HG03097 (cell line): ENCODE results near the gene MTIF3.
"Not testable (repeated sequence)": the region's sequence is repeated elsewhere in the genome, so short reads cannot be mapped to it uniquely, and the experiment has no call there.

Source experiments
- ATAC-seq: cut with Tn5 transposase; IDR thresholded peaks from one replicate; pipeline ENCODE4 v1.9.1; 2021; ENCODE audit not compliant: unreplicated experiment, low FRiP score

MTIF3 gene

GRCh38 chr13:27421101-27421871, 29.1 kb downstream of the MTIF3 start:
- ATAC-seq, result no peak

GRCh38 chr13:27419328-27419727, 31.0 kb downstream of the MTIF3 start:
- no peak for ATAC-seq

- ATAC-seq, result no peak
Measured at GRCh38 chr13:27415116-27415515, 35.2 kb downstream of the MTIF3 start.

- no peak for ATAC-seq
Measured at GRCh38 chr13:27411341-27411740, 39.0 kb downstream of the MTIF3 start.

GRCh38 chr13:27409013-27409412, 41.4 kb downstream of the MTIF3 start:
- ATAC-seq, result no peak

- ATAC-seq, result no peak
Measured at GRCh38 chr13:27408074-27408473, 42.3 kb downstream of the MTIF3 start.

- ATAC-seq, result no peak
Measured at GRCh38 chr13:27406178-27406939, 44.0 kb downstream of the MTIF3 start.

GRCh38 chr13:27405546-27406134, 44.7 kb downstream of the MTIF3 start:
- ATAC-seq, result no peak

GRCh38 chr13:27404680-27405079, 45.7 kb downstream of the MTIF3 start:
- no peak for ATAC-seq

- ATAC-seq, result no peak
Measured at GRCh38 chr13:27403727-27404385, 46.5 kb downstream of the MTIF3 start.

GRCh38 chr13:27403203-27403678, 47.1 kb downstream of the MTIF3 start:
- no peak for ATAC-seq

GRCh38 chr13:27401210-27401609, 49.2 kb downstream of the MTIF3 start:
- ATAC-seq, result no peak

- ATAC-seq, result not testable (repeated sequence)
Measured at GRCh38 chr13:27400405-27400804, 50.0 kb downstream of the MTIF3 start.

GRCh38 chr13:27398360-27398759, 52.0 kb downstream of the MTIF3 start:
- no peak for ATAC-seq

GRCh38 chr13:27396252-27396846, 54.0 kb downstream of the MTIF3 start:
- ATAC-seq, result no peak

GRCh38 chr13:27395007-27395510, 55.3 kb downstream of the MTIF3 start:
- no peak for ATAC-seq

GRCh38 chr13:27393101-27393500, 57.3 kb downstream of the MTIF3 start:
- no peak for ATAC-seq

GRCh38 chr13:27391471-27391870, 58.9 kb downstream of the MTIF3 start:
- ATAC-seq, result no peak

GRCh38 chr13:27389891-27390290, 60.5 kb downstream of the MTIF3 start:
- ATAC-seq, result no peak

- no peak for ATAC-seq
Measured at GRCh38 chr13:27388241-27388640, 62.1 kb downstream of the MTIF3 start.
